22Rv1 (cell line): ENCODE data around the gene IFITM10.

Experiments used
- ZFX ChIP-seq: fragments of 450-650 bp; IDR thresholded peaks from 2 replicates; pipeline ENCODE4 v1.6.1; 2017; ENCODE audit warnings: antibody characterized with exemption, borderline replicate concordance
- TF ChIP-seq, protein P1 (sequence below): fragments of 450-650 bp; IDR thresholded peaks from 2 replicates; pipeline ENCODE4 v1.5.1; 2017; ENCODE audit warnings: mild to moderate bottlenecking

DNA sequence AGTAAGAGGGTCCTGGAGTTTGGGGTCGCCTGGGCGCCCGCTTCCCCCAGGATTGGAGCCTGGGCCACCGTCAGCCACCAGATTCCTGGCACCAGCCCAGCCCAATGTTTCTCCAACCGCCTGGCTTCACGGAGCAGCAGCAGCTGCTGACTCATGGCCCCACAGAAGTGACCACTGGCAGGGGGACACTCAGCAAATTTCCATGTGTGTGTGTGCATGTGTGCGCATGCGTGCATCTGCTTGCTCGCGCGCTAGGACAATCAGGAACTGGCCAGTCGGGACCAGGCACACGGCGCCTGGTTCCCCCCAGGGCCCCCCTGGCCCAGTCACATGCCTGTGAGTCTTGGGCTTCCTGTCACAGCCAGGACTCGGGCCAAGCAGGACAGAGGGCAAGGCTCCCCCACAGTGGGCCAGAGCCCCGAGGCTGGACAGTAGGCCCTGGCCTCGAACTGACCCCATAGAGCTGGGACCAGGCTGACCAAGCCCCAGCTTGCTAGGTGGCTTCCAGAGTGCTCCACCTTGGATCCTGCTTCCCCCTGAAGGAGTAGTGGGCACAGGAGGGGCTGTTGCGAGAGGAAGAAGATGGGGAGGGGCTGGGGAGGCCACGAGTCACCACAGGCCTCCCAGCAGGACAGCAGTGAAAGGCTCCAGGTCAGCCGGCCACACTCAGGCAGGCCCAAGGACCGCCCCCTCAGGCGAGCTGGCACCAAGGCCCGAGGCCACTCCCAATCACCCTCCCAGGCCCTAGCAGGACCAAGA is 10.1 kb upstream of the IFITM10 start:
- TF ChIP-seq, protein P1, sequence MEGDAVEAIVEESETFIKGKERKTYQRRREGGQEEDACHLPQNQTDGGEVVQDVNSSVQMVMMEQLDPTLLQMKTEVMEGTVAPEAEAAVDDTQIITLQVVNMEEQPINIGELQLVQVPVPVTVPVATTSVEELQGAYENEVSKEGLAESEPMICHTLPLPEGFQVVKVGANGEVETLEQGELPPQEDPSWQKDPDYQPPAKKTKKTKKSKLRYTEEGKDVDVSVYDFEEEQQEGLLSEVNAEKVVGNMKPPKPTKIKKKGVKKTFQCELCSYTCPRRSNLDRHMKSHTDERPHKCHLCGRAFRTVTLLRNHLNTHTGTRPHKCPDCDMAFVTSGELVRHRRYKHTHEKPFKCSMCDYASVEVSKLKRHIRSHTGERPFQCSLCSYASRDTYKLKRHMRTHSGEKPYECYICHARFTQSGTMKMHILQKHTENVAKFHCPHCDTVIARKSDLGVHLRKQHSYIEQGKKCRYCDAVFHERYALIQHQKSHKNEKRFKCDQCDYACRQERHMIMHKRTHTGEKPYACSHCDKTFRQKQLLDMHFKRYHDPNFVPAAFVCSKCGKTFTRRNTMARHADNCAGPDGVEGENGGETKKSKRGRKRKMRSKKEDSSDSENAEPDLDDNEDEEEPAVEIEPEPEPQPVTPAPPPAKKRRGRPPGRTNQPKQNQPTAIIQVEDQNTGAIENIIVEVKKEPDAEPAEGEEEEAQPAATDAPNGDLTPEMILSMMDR: no peak
- TF ChIP-seq ZFX: no peak
